Measurements from ENCODE around the gene TMEM88.

DNA sequence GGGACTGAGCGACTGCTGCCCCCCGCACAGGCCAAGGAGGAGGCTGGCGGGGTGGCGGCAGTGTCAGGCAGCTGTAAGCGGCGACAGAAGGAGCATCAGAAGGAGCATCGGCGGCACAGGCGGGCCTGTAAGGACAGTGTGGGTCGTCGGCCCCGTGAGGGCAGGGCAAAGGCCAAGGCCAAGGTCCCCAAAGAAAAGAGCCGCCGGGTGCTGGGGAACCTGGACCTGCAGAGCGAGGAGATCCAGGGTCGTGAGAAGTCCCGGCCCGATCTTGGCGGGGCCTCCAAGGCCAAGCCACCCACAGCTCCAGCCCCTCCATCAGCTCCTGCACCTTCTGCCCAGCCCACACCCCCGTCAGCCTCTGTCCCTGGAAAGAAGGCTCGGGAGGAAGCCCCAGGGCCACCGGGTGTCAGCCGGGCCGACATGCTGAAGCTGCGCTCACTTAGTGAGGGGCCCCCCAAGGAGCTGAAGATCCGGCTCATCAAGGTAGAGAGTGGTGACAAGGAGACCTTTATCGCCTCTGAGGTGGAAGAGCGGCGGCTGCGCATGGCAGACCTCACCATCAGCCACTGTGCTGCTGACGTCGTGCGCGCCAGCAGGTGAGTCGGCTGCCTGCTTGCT lies 5.6 kb upstream of the TMEM88 start:
- TF ChIP-seq, protein P1, sequence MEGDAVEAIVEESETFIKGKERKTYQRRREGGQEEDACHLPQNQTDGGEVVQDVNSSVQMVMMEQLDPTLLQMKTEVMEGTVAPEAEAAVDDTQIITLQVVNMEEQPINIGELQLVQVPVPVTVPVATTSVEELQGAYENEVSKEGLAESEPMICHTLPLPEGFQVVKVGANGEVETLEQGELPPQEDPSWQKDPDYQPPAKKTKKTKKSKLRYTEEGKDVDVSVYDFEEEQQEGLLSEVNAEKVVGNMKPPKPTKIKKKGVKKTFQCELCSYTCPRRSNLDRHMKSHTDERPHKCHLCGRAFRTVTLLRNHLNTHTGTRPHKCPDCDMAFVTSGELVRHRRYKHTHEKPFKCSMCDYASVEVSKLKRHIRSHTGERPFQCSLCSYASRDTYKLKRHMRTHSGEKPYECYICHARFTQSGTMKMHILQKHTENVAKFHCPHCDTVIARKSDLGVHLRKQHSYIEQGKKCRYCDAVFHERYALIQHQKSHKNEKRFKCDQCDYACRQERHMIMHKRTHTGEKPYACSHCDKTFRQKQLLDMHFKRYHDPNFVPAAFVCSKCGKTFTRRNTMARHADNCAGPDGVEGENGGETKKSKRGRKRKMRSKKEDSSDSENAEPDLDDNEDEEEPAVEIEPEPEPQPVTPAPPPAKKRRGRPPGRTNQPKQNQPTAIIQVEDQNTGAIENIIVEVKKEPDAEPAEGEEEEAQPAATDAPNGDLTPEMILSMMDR (IDR thresholded peaks at IDR 0.05; ENCODE audit: control extremely low read depth in 1 of 3, insufficient read depth in 1 of 3, low read depth in 1 of 3, low read length in 3 of 3): no peak
- TF ChIP-seq TCF12 (IDR thresholded peaks at IDR 0.05; ENCODE audit: low read depth, low read length) (no peak), TAF1 (IDR thresholded peaks at IDR 0.05; ENCODE audit: low read depth, low read length) (no peak), POLR2A (IDR thresholded peaks at IDR 0.05; ENCODE audit: control extremely low read depth in 1 of 2, low read depth in 2 of 2, low read length in 2 of 2) (no peak), HDAC2 (IDR thresholded peaks at IDR 0.05; ENCODE audit: borderline replicate concordance in 1 of 2, low read depth in 2 of 2, low read length in 2 of 2) (no peak), PHF8 (conservative IDR thresholded peaks at IDR 0.05; ENCODE audit: low read depth, low read length) (no peak), GABPA (IDR thresholded peaks at IDR 0.05; ENCODE audit: borderline replicate concordance, insufficient read depth, low read length) (no peak), EP300 (IDR thresholded peaks at IDR 0.05; ENCODE audit: borderline replicate concordance in 1 of 2, low read depth in 2 of 2, low read length in 2 of 2) (no peak), SP2 (IDR thresholded peaks at IDR 0.05; ENCODE audit: low read length) (no peak), FOSL1 (IDR thresholded peaks at IDR 0.05; ENCODE audit: insufficient read depth, low read depth, low read length) (no peak)
- TF ChIP-seq, protein P2, sequence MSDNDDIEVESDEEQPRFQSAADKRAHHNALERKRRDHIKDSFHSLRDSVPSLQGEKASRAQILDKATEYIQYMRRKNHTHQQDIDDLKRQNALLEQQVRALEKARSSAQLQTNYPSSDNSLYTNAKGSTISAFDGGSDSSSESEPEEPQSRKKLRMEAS (IDR thresholded peaks at IDR 0.05): no peak
